Cardiac fibroblast (primary cell): ENCODE results near the gene TNS1.

Experiments
- DNase-seq, 2 donors: peaks; one replicate each; pipeline versions ENCODE4 v3.0.0 to v3.0.0-alpha.2; 2010; ENCODE audit warnings: low read depth in 2 of 2
- H3K4me3 ChIP-seq, 2 donors: replicated peaks in 1 of 2; 1 replicate in 1 of 2; 2 replicates in 1 of 2; pipeline ENCODE4 v1.5.1; 2011; ENCODE audit warnings: low read depth in 2 of 2, low read length in 2 of 2, mild to moderate bottlenecking in 2 of 2, moderate library complexity in 1 of 2
- CTCF ChIP-seq: IDR thresholded peaks from one replicate; pipeline ENCODE4 v1.5.1; 2011; ENCODE audit warnings: low read depth, mild to moderate bottlenecking, low read length, inconsistent platforms

The TNS1 gene

GRCh38 chr2:217776631-217777030, 226.2 kb downstream of the TNS1 start:
- no peak for TF ChIP-seq CTCF
- no peak overlapping the region for H3K4me3 ChIP-seq
- no peak for DNase-seq

GRCh38 chr2:217775920-217776503, 226.8 kb downstream of the TNS1 start:
- DNase-seq: no peak
- H3K4me3 ChIP-seq: no peak overlapping the region
- TF ChIP-seq CTCF: no peak

- TF ChIP-seq CTCF: no peak
- DNase-seq: no peak
- H3K4me3 ChIP-seq: no peak overlapping the region
Measured at GRCh38 chr2:217774232-217774631, 228.6 kb downstream of the TNS1 start.

- TF ChIP-seq CTCF: no peak
- DNase-seq: no peak
- H3K4me3 ChIP-seq: no peak overlapping the region
Measured at GRCh38 chr2:217773539-217773938, 229.3 kb downstream of the TNS1 start.

- no peak for TF ChIP-seq CTCF
- DNase-seq: no peak
- H3K4me3 ChIP-seq: no peak overlapping the region
Measured at GRCh38 chr2:217766356-217766755, 236.4 kb downstream of the TNS1 start.

- no peak for TF ChIP-seq CTCF
- no peak for DNase-seq
- H3K4me3 ChIP-seq: no peak overlapping the region
Measured at GRCh38 chr2:217761645-217762277, 241.0 kb downstream of the TNS1 start.

GRCh38 chr2:217759991-217760390, 242.8 kb downstream of the TNS1 start:
- no peak for TF ChIP-seq CTCF
- no peak overlapping the region for H3K4me3 ChIP-seq
- DNase-seq: no peak
